ENCODE results near the gene SLC22A14. TPM values are rescaled to one million over a fixed set of nuclear protein-coding genes. Genes with fewer than 3 reads are reported as not detected.

The SLC22A14 gene
- total RNA-seq, 2 experiments from 2014 or later, result not detected

GRCh38 chr3:38364721-38365400 lies 82.8 kb downstream of the SLC22A14 start:
- no peak overlapping the region for H3K27ac Mint-ChIP-seq
- POLR2A ChIA-PET, result no interaction called here
- CTCF ChIA-PET, result interaction anchor here (0.6 to 1.1 kb wide), 3 partner anchors 11 to 19 kb away, joined by 3 to 4 read pairs (median 3); no protein-coding TSS in a partner anchor
- DNase-seq, result no peak
- H3K4me1 Mint-ChIP-seq, result peaks cover 10% of the 10 kb centered on the region
- no peaks in the 10 kb centered on the region for H3K27me3 Mint-ChIP-seq
- peaks cover 21% of the 10 kb centered on the region for H3K36me3 Mint-ChIP-seq (ENCODE audit: low read depth)
- H3K9me3 Mint-ChIP-seq, result no peaks in the 10 kb centered on the region
- H3K4me3 Mint-ChIP-seq, result no peak overlapping the region

- H3K36me3 Mint-ChIP-seq (ENCODE audit: low read depth), result peaks cover 26% of the 10 kb centered on the region
- CTCF ChIA-PET, result interaction anchor here (0.8 to 1.1 kb wide), 3 partner anchors 12 to 14 kb away, joined by 3 read pairs; no protein-coding TSS in a partner anchor
- POLR2A ChIA-PET, result no interaction called here
These were observed 83.5 kb downstream of the SLC22A14 start for GRCh38 chr3:38365469-38366062.

GRCh38 chr3:38366082-38366481 lies 84.0 kb downstream of the SLC22A14 start:
- CTCF ChIA-PET, result interaction anchor here (1.1 kb wide), 1 partner anchor 13 kb away, joined by 3 read pairs; no protein-coding TSS in a partner anchor
- POLR2A ChIA-PET, result no interaction called here

More at GRCh38 chr3:38365469-38366062, 83.5 kb downstream of the SLC22A14 start:
- Mint-ChIP-seq H3K4me1 (peaks cover 10% of the 10 kb centered on the region), H3K27ac (no peak overlapping the region), H3K27me3 (no peaks in the 10 kb centered on the region), H3K4me3 (no peak overlapping the region), H3K9me3 (no peaks in the 10 kb centered on the region)
- no peak for DNase-seq

DNA sequence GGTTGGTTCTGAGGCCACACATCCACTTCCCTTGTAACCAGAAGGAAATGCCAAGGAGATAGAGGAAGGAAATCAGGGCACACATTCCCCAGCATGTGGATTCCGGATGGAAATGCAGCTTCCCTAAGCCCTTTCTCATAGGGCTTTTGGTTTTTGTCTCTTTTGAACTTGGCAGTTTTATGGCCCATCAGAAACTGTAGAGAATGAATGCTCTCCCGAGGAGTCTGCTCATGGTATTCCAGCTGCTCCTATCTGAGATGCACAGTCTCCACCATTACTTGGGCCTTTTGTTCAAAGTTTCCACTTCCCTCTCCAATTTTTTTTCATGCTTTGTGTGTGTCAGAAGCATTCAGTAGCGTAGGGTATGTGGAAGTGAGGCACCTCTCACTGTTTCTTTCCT lies 85.7 kb downstream of the SLC22A14 start:
- Mint-ChIP-seq H3K27me3 (no peaks in the 10 kb centered on the region), H3K4me1 (peaks cover 19% of the 10 kb centered on the region), H3K4me3 (no peak overlapping the region), H3K9me3 (no peaks in the 10 kb centered on the region), H3K36me3 (ENCODE audit: low read depth) (peaks cover 35% of the 10 kb centered on the region), H3K27ac (no peak overlapping the region)
- no peak for DNase-seq
- CTCF ChIA-PET, result interaction anchor here (0.7 to 1.2 kb wide), 2 partner anchors 89 to 250 kb away, joined by 3 read pairs; no protein-coding TSS in a partner anchor
- POLR2A ChIA-PET, result no interaction called here

More at GRCh38 chr3:38366082-38366481, 84.0 kb downstream of the SLC22A14 start:
- H3K4me1 Mint-ChIP-seq, result peaks cover 14% of the 10 kb centered on the region
- H3K36me3 Mint-ChIP-seq (ENCODE audit: low read depth), result peaks cover 30% of the 10 kb centered on the region
- H3K27ac Mint-ChIP-seq, result no peak overlapping the region
- H3K9me3 Mint-ChIP-seq, result no peaks in the 10 kb centered on the region
- no peak for DNase-seq
- no peak overlapping the region for H3K4me3 Mint-ChIP-seq
- no peaks in the 10 kb centered on the region for H3K27me3 Mint-ChIP-seq

Other genes starting within 250 kb of the SLC22A14 start
- gene DLEC1, start 243.1 kb upstream of the SLC22A14 start, total RNA-seq, result 1 to 10 TPM; 1.4 to 2.3 TPM
- gene ACAA1, start 145.2 kb upstream of the SLC22A14 start, total RNA-seq, result 100 to 1,000 TPM in 1 of 2 experiments, 10 to 100 TPM in 1; 93.8 to 114 TPM
- gene MYD88, start 143.6 kb upstream of the SLC22A14 start, total RNA-seq, result 10 to 100 TPM; 74.1 to 91.1 TPM
- gene OXSR1, start 116.8 kb upstream of the SLC22A14 start, total RNA-seq, result 10 to 100 TPM; 52.4 to 57.3 TPM
- gene SLC22A13, start 16.5 kb upstream of the SLC22A14 start, total RNA-seq, result under 1 TPM; 0.37 TPM
- gene XYLB, start 64.5 kb downstream of the SLC22A14 start, total RNA-seq, result 1 to 10 TPM; 6.9 to 7.0 TPM
- 1 to 10 TPM; 6.0 to 6.6 TPM for gene ACVR2B, start 171.6 kb downstream of the SLC22A14 start, total RNA-seq
- gene EXOG, start 214.0 kb downstream of the SLC22A14 start, total RNA-seq, result 10 to 100 TPM; 25.5 to 28.1 TPM